ENCODE measurements around the gene KRTAP17-1.

- TF ChIP-seq GATA3 (IDR thresholded peaks at IDR 0.05; ENCODE audit: low read depth, low read length) = no peak
- TF ChIP-seq GATA2 (IDR thresholded peaks at IDR 0.05; ENCODE audit: low read depth, low read length) = no peak
Measured at GRCh38 chr17:41363881-41364280, 48.4 kb upstream of the KRTAP17-1 start.

Measured in SH-SY5Y (cell line).